Endothelial cell of hepatic sinusoid (primary cell): ENCODE data around the gene SGSM2.

Experiments used
- in situ Hi-C: cut with HindIII; loops from 2 replicates; pipeline ENCODE4 v1.10.0; 2017; ENCODE audit warnings: low sequenced_read_pairs

The SGSM2 gene

DNA sequence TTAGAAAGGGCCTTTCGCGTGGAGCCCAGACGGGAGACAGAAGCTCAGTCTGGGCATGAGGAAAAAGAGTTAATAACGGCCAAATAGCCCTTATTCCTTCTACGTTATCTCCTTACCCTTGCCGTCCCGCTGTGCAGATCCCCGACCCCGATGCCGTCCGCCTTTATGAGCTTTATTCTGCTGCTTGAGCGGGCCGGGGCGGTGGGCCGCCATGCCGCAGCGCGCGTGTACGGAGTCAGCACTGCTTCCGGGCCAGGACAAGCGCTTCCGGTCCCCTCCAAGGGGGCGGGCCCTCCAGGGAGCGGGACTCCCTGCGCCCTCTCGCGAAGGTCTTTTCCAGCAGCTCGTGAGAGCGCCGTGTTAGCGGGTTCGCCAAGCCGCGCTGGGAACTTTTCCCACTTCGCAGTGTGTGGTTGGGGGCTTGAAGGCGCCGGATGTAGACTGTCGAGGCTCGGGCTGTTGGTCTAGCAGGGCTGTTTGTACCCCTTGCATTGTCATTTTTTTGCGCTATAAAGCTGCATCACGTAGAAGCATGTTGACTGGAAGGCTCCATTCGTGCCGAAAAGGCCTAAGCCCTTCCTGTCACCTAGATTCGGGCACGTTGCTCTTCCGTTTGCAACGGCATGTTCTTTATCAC lies 968 bp upstream of the SGSM2 start, which contains the start of gene TSR1:
Gene TSR1 (minus strand): TSS at position 243 of the 637 bp plus-strand sequence. CDS start 30 bp downstream, at position 213.
- in situ Hi-C loops, result no loop called here

DNA sequence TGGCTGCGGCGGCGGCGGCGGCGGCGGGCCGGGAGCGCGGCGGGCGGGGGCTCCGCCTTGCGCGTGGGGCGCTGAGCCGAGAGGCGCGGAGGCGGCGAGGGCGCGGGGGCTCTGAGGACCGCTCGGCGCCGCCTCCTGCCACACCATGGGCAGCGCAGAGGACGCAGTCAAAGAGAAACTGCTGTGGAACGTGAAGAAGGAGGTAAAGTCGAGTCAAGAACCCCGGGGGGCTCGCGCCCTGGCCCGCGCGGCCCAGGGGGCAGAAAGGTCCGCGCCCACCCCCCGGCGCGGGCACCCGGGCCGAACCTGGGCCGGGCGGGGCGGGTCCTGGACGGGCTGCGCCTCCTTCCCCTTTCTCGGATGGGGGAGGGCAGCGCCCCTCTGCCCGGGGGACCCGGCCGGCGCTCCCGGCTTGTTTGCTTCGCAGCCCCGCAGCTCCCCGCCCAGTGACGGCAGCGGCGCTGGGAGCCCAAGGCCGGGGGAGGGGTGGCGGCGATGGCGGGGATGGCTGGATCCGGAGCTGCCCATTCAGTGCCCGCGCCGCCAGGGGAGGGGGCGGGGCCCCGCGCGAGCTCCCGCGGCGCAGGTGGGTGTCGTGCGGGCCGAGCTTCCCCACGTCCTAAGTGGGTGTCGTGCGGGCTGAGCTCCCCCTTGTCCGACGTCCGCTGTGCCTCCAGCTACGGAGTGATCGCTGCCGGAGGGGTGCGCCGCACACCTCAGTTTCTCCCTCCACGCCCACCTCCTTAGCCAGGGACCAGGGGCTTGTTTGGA lies 428 bp downstream of the SGSM2 start:
- in situ Hi-C loops, result no loop called here

DNA sequence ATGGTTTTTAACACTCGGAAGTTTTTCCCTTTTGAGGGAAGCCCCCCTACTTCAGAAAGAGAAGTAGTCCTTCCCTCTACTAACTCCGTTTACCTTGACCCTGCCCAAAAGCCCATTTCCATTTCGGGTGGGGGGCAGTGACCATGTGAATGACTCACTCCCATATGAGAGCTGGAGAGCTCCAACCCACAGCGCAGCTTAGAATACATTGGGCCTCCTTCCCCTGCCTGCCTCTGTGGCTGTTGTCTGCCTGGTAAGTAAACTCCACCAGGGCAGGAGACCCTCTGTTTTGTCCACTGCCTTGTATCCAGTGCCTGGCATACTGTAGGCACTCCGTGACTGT lies 985 bp downstream of the SGSM2 start:
- in situ Hi-C loops, result no loop called here

DNA sequence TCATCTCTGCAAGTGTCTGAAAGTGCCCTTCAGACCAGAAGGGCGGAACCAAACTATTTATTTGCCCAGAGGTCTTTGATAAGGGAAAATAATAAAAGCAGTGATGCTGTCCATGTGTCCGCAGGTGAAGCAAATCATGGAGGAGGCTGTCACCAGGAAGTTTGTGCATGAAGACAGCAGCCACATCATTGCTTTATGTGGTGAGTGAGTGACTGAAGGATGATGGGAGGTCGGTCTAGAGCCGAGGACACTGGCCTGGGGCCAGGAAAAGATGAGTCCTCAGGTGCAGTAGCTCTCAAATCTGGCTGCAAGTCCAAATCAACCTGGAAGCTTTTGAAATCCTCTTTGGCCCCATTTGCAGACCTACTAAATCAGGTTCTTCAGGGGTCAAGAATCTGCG lies 6.1 kb downstream of the SGSM2 start:
- in situ Hi-C loops, result no loop called here

DNA sequence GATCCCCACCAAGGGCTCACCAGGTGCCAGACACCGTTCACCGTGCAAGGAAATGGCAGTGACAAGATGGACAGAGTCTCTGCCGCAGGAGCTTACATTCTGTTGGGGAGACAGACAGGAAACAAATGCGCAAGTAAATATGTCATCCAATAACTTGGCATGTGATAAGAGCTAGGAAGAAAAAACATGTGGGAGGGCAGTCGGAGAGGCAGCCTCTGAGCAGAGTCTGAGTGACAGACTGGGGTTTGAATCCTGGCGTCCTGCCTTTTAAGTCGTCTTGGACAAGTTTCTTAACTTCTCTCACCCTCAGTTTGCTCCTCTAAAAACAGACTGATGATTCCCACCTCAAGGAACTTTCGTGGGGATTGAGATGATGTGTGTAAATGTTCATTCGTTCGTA lies 7.2 kb downstream of the SGSM2 start:
- in situ Hi-C loops, result no loop called here

DNA sequence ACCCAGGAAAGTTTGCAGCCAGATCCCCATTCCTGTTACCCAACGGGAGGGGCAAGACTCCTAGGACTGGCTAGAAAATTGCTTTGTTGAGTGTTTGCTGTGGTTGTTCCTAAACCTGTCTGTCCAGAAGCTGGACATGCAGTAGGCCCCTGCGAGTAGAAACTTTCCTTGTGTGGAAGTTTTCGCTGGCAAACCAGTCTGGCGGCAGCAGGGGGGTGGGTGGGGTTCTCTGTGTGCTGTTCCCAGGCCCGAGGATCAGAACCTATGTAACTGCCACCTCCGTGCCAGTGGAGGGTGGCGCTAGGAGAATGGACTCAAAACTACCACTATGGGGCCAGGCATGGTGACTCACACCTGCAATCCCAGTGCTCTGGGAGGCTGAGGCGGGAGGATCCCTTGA lies 9.2 kb downstream of the SGSM2 start:
- in situ Hi-C loops, result no loop called here

DNA sequence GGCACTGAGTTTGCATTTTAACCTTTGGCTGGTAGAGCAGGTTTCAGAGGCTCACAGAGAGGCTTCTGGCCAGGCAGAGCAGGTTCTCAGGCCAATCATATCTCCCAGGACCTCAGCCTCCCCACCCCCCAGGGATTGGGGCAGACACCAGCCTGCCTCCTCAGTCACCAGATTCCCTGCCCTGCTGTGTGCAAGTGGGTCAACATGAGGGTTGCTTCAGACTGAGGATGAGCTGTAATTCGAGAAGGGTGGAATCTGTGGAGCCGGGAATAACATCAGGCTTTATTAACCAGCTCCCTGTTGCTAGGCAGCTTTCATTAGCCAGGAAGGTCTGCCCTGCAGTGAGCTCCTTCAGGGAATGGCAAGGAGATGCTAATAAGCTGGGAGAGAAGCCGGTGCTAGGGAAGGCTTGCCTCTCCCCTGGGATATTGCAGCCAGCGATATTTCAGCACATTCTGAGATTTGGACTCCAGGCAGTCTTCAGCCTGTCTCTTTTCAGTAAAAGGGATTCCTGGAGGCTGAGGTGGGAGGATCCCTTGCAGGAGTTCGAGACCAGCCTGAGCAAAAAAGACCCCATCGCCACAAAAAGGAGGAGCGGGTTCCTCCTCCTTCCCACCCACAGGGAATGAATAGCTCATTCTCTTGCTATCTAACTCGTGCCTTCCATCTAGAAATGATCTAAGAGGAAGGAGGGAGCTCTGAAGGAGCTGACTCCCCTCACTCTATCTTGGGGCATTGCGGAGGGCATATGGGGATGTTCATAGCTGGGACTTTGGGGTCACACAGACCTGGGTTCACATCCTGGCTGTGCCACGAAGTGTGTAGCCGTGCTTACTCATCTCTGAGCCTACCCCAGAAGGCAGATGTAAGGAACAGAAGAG lies 10.7 kb downstream of the SGSM2 start:
- in situ Hi-C loops, result no loop called here

DNA sequence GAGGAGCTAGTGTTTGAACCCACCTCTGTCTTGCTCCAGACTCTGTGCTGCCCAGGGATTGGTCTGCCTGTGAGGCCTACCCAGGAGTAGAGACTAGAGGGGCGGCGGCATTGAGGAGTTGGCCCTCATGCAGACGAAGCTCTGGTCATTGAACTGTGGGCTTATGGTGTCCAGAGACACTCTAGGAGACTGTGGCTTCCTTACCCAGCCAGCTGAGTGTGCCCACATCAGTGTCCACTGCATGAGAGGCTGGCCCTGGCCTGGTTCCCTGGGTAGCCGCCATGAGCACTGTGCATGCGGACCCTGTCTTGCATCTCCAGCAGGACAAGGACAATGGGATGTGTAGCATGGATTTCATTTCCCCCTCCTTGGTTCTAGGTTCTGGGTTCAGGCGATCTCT lies 14.0 kb downstream of the SGSM2 start:
- in situ Hi-C loops, result no loop called here

DNA sequence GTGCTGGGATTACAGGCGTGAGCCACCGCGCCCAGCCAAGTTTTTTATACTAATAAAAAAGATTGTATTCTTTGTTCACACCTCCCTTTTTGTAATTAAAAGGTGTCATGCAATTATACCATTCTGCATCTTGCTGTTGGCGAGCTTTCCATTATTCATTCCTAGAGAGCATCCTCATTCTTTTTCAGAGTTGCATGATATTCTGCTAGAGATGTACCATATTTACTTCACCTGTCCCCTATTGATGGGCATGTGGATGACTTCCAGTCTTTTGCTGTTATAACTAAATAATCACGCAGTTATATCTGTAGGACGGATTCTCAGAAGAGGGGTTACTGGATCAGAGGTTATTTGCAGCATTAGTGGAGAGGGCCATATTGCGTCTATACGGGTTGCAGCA lies 17.0 kb downstream of the SGSM2 start:
- in situ Hi-C loops, result no loop called here

DNA sequence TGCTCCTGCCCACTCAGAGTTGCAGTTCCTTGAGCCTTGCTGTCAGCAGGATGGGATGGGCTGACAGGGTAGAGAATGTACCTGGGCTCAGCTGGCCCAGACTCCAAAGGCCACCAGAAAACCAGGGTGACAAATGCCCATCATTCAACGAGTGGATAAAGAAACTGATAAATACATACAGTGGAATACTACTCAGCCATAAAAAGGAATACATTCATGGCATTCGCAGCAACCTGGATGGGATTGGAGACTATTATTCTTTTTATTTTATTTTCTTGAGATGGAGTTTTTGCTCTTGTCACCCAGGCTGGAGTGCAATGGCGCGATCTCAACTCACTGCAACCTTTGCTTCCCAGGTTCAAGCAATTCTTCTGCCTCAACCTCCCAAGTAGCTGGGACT lies 19.9 kb downstream of the SGSM2 start:
- in situ Hi-C loops, result no loop called here

DNA sequence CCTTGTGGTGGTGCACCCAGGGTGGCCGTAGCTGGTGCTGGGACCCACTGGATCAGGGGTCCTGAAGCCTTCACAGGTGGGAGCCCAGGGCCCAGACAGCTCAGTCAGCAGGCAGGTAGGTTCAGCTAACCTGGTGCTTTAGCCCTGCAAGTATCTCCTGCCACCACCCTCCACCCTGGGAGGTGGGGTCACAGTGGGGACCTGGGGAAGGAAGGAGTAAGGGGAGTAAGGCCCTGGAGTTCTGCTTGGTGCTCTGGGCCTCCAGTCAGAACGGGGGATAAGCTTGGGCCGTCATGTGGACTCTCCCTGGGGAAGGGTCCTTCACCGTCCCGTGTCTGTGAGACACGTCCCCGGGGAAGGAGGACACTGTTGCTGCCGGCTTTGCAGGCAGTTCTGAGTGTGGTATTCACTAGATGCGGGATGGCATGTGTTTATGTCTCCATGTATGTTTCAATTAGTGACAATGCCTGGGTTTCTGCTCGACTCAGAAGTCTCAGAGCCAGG lies 20.7 kb downstream of the SGSM2 start:
- in situ Hi-C loops, result no loop called here

DNA sequence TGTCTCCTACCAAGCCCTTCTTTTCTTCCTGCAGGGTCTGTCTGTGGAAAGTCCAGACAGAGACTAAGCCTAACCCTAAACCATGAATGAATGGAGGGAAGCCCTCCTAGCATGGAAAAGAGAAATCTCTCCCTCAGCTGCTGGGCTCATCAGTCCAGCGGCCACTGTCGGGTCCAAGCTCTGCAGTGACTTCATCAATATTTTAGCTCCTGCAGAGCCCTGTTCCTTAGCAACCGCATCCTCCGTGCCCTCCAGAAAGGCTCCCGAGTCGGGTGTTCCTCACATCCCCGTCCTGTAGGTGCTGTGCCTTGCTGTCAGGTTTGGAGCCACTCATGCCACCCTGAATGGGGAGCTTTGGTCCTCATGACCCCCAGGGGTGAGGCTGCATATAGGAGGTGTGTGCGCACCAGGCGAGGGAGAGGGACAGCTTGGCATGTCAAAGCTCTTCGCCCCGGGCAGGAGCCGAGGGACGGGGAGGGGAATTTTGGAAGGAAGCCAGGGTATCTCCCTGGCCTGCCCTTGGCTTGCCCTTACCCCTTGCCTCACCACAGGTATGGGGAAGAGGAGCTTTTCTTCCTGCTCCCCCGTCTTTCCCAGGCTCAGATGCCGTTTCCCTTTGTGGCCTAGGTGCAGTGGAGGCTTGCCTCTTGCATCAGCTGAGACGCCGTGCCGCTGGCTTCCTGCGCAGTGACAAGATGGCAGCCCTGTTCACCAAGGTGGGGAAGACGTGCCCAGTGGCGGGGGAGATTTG lies 23.9 kb downstream of the SGSM2 start:
- in situ Hi-C loops, result loop anchor here (5.0 kb wide), 1 partner anchor 56 kb away; no protein-coding TSS in a partner anchor

DNA sequence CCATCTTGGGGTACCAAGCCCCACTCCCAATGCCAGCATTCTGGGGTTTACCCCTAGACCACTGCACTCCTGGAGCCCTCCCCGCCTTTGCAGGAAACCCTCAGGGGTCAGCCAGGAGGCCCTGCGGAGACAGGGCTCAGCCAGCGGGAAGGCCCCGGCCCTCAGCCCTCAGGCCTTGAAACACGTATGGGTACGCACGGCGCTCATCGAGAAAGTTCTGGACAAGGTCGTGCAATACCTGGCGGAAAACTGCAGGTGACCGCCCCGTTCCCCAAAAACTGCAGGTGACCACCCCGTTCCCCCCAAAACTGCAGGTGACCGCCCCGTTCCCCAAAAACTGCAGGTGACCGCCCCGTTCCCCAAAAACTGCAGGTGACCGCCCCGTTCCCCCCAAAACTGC lies 24.7 kb downstream of the SGSM2 start:
- in situ Hi-C loops, result loop anchor here (5.0 kb wide), 1 partner anchor 55 kb away; no protein-coding TSS in a partner anchor

DNA sequence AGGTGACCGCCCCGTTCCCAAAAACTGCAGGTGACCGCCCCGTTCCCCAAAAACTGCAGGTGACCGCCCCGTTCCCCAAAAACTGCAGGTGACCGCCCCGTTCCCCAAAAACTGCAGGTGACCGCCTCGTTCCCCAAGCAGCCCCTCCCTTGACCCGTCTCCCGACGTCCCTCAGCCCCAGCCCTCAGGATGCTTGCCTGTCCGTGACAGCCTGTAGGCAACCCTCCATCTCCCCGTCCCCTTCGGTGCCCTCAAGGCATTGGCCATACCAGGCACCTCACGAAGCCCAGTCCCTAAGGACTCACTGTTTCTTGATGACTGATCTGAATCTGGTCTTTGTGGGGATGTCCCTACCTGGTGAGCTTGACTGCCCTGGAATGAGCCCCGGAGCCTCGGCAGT lies 25.1 kb downstream of the SGSM2 start:
- in situ Hi-C loops, result loop anchor here (5.0 kb wide), 1 partner anchor 55 kb away; no protein-coding TSS in a partner anchor

DNA sequence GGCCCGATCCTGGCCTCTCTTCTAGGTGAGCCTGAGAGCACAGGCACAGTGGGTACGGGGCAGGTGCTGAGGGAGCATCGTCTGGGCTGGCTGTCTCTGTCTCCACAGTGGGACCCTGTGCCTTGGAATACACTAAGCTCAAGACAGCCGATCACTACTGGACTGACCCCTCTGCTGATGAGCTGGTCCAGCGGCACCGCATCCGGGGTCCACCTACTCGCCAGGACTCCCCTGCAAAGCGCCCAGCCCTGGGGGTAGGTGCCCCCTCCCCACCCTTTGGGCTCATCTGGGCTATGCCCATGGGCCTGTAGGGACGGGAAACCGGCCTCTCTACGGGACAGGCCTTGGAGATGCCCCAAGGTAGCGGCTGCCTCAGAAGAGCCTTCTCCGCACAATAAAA lies 25.6 kb downstream of the SGSM2 start:
- in situ Hi-C loops, result loop anchor here (5.0 kb wide), 1 partner anchor 54 kb away; no protein-coding TSS in a partner anchor

DNA sequence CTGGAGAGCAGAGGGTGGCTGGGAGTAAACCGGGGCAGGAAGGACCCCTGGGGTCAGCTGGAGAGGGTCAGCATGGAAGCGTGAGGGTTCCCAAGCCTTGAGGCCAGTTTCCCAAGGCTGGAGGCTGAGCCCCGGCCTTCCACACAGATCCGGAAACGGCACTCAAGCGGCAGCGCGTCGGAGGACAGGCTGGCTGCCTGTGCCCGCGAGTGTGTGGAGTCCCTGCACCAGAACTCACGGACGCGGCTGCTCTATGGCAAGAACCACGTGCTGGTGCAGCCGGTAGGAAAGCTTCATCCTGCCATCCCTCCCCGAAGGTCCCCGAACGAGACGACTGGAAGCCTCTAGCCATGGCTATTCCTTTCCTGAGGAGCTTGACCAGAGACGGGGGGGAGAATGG lies 26.0 kb downstream of the SGSM2 start:
- in situ Hi-C loops, result loop anchor here (5.0 kb wide), 1 partner anchor 54 kb away; no protein-coding TSS in a partner anchor

DNA sequence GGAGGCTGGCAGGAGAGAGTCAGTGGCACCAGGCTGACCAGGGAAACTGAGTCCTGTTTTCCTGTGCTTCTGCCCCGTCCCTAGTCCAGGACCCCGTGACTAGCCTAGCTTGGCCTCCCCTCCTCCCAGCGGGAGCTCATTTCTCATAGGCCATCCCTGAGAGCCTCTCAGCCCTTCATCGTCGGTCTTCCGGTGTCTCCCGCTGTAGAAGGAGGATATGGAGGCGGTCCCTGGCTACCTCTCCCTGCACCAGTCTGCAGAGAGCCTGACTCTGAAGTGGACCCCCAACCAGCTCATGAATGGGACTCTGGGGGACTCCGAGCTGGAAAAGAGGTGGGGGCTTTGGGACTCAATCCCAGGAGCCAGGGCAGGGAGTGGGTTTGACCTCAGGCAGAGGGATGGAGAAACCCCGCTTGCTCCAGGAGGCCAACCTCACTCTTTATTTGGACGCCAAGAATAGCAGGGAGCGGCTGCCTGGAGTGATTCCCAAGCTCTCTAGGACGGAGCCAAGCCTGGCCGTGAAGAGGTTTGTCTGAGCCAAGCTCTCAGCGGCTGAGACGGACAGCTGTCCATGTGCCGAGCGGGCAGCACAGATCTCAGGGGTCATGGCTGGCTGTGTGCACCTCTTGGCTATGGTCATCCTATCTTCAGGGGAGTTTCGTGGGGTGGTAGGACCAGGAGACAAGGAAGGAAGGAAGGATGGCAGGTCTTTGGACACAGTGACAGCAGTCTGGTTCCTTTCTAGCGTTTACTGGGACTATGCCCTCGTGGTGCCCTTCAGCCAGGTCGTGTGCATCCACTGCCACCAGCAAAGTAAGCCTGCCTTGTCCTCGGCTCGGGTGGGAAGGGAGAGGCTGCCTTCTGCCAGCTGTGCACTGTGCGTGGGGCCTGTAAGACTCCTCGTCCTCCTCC lies 26.8 kb downstream of the SGSM2 start:
- in situ Hi-C loops, result loop anchor here (5.0 kb wide), 1 partner anchor 53 kb away; no protein-coding TSS in a partner anchor

DNA sequence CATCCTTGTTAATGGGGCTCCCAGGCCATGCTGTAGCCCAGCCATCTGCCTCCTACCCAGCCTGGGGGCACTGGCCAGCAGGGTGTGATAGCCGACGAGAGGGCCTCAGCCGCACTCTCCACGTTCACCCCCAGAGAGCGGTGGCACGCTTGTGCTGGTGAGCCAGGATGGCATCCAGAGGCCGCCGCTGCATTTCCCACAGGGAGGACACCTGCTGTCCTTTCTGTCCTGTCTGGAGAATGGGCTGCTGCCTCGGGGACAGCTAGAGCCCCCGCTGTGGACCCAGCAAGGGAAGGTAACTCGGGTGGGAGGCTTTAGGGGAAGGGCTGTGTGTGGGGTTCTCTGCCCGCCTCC lies 27.4 kb downstream of the SGSM2 start:
- in situ Hi-C loops, result loop anchor here (5.0 kb wide), 1 partner anchor 53 kb away; no protein-coding TSS in a partner anchor

DNA sequence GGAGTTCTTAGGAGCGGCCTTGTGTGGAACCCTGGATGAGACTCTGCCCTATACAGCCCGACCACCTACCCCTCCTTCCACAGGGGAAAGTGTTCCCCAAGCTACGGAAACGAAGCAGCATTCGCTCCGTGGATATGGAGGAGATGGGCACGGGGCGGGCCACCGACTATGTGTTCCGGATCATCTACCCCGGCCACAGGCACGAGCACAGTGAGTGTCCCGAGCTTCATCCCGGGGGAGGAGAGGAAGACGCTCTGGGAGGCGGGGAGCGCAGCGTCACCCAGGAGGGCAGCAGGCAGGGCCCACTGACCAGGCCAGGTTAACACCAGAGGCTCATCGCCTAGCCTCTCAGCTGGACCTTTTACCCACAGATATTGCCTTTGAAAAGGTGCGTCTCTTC lies 27.8 kb downstream of the SGSM2 start:
- in situ Hi-C loops, result no loop called here
